GM03348 (cell line): ENCODE data around the gene CEACAM21.

Experiments
- DNase-seq: peaks from one replicate; pipeline ENCODE4 v3.0.0; 2012; ENCODE audit warnings: low spot score

The CEACAM21 gene

GRCh38 chr19:41575998-41576397 is at the start of gene CEACAM21:
TSS of gene CEACAM21 (plus strand) at chr19:41576166. CDS start at chr19:41576275, 109 bp downstream.
- no peak for DNase-seq

- no peak for DNase-seq
Measured at GRCh38 chr19:41527089-41527488, 48.9 kb upstream of the CEACAM21 start.

- DNase-seq, result no peak
Measured at GRCh38 chr19:41528106-41528505, 47.9 kb upstream of the CEACAM21 start.

- no peak for DNase-seq
Measured at GRCh38 chr19:41529484-41530183, 46.3 kb upstream of the CEACAM21 start.

GRCh38 chr19:41530184-41530534 is 45.8 kb upstream of the CEACAM21 start:
- no peak for DNase-seq

- peak; percentile 14 for DNase-seq
Measured at GRCh38 chr19:41530761-41531301, 45.1 kb upstream of the CEACAM21 start.

GRCh38 chr19:41531438-41532311 is 44.3 kb upstream of the CEACAM21 start:
- peak; percentile 87 for DNase-seq

GRCh38 chr19:41532526-41532925 is 43.4 kb upstream of the CEACAM21 start:
- no peak for DNase-seq

GRCh38 chr19:41533671-41534215 is 42.2 kb upstream of the CEACAM21 start:
- no peak for DNase-seq

- no peak for DNase-seq
Measured at GRCh38 chr19:41535029-41535622, 40.8 kb upstream of the CEACAM21 start.

- peak; percentile 17 for DNase-seq
Measured at GRCh38 chr19:41537789-41538188, 38.2 kb upstream of the CEACAM21 start.

- DNase-seq, result no peak
Measured at GRCh38 chr19:41540041-41540695, 35.8 kb upstream of the CEACAM21 start.

- DNase-seq, result no peak
Measured at GRCh38 chr19:41541990-41542584, 33.9 kb upstream of the CEACAM21 start.

- DNase-seq, result no peak
Measured at GRCh38 chr19:41542622-41543021, 33.3 kb upstream of the CEACAM21 start.

GRCh38 chr19:41543582-41543981 is 32.4 kb upstream of the CEACAM21 start:
- DNase-seq, result no peak

- DNase-seq, result no peak
Measured at GRCh38 chr19:41545547-41545946, 30.4 kb upstream of the CEACAM21 start.

GRCh38 chr19:41546386-41546789 is 29.6 kb upstream of the CEACAM21 start:
- DNase-seq, result no peak

GRCh38 chr19:41546961-41547360 is 29.0 kb upstream of the CEACAM21 start:
- no peak for DNase-seq

GRCh38 chr19:41547569-41547968 is 28.4 kb upstream of the CEACAM21 start:
- no peak for DNase-seq

GRCh38 chr19:41548047-41548446 is 27.9 kb upstream of the CEACAM21 start:
- DNase-seq, result no peak

GRCh38 chr19:41548954-41549688 is 26.8 kb upstream of the CEACAM21 start:
- no peak for DNase-seq
